KOPT-K1 (cell line): ENCODE data around the gene FBXO10.
"Not testable (repeated sequence)": the region's sequence is repeated elsewhere in the genome, so short reads cannot be mapped to it uniquely, and the experiment has no call there.

ENCODE experiments used
- H3K27ac ChIP-seq: fragments of 200-600 bp; sonication (generic); 2 replicates; pipeline ENCODE4 v1.5.1; 2016; ENCODE audit warnings: antibody characterized with exemption, mild to moderate bottlenecking, low read depth, low read length; ENCODE audit not compliant: poor library complexity, severe bottlenecking
- H3K36me3 ChIP-seq: fragments of 200-600 bp; sonication (generic); 2 replicates; pipeline ENCODE4 v1.5.1; 2017; ENCODE audit warnings: antibody characterized with exemption, mild to moderate bottlenecking, low read length, moderate library complexity; ENCODE audit not compliant: insufficient read depth
- H3K9me3 ChIP-seq: fragments of 200-600 bp; sonication (generic); 2 replicates; pipeline ENCODE4 v1.5.1; 2017; ENCODE audit warnings: antibody characterized with exemption, low read length, mild to moderate bottlenecking; ENCODE audit not compliant: insufficient read depth, poor library complexity, severe bottlenecking

Gene FBXO10

DNA sequence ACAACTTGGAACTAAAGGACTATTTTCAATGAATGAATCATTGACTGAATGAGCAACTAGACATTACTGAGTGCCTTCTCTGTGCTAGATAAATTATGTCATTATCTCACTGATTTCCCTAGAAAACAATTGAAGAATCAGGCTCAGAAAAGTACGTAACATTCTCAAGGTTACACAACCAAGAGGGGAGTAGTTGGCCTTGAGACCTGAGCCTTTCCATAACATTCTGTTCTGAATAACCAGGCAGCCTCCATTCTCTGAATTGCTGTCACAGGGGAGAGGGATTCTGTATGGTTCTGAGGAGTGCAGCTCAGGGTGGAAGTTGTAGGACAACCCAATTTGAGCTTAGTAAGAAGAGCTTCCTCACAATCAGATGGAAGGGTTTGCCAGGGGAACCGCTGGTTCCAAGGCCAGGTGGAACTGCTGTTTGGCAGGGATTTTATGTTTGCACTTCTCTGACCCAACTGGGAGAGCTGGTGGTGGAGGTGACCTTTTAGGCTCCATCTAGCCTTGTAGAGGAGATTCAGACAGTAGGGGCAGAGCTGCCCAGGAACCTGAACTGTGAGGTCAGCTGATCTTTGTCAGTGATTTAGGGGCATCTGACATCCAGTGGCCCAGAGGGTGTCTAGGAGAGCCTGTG lies 74.1 kb downstream of the FBXO10 start:
- H3K27ac ChIP-seq = no peak overlapping the region
- no peaks in the 10 kb centered on the region for H3K9me3 ChIP-seq
- H3K36me3 ChIP-seq = peaks cover 100% of the 10 kb centered on the region

DNA sequence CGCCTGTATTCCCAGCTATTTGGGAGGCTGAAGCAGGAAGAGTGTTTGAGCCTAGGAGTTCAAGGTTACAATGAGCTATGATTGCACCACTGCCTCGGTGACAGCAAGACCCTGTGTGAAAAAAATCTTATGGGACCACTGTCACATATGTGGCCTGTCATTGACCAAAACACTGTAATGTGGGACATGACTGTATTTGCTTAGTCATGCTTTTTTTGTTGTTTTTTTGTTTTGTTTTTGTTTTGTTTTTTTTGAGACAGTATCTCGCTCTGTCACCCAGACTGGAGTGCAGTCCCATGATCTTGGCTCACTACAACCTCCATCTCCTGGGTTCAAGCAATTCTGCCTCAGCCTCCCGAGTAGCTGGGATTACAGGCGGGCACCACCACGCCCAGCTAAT lies 76.9 kb downstream of the FBXO10 start:
- H3K27ac ChIP-seq = no peak overlapping the region
- no peaks in the 10 kb centered on the region for H3K9me3 ChIP-seq
- peaks cover 100% of the 10 kb centered on the region for H3K36me3 ChIP-seq

DNA sequence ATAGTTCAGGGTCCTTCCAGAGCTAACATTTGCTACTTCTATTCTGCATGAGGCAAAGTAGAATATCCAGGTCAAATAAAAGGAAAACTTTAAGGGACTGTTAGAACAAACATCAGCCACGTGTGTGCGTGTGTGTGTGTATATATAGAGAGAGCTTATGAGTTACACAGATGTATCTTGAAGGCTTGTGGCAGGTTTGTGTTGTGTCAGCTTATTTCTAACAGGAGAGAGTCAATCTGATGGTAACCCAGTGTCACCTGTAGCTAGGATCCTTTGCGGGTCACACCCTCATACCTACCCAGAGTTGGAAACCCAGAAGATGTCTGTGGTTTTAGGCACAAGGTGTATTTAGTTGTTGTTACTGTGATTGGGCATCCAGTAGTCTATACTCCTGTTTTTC lies 77.7 kb downstream of the FBXO10 start:
- Histone ChIP-seq H3K27ac (no peak overlapping the region), H3K9me3 (no peaks in the 10 kb centered on the region), H3K36me3 (peaks cover 100% of the 10 kb centered on the region)

DNA sequence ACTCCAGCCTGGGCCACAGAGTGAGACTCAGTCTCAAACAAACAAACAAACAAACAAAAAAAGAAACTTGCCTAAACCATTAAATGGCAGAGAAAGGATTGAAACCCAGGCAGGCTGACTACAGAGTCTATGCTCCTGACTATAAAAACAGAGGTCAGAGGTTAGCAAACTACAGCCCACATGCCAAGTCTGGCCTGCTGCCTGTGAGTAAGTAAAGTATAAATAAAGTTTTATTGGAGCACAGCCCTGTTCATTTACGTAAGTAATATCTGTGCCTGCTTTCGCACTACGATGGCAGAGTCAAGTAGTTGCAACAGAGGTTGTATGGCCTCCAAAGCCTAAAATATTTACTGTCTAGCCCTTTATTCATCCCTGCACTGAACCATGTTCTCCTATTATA lies 78.9 kb downstream of the FBXO10 start:
- Histone ChIP-seq H3K36me3 (peaks cover 100% of the 10 kb centered on the region), H3K9me3 (no peaks in the 10 kb centered on the region)

GRCh38 chr9:37496020-37496419 lies 80.2 kb downstream of the FBXO10 start:
- Histone ChIP-seq H3K27ac (no peak overlapping the region), H3K9me3 (no peaks in the 10 kb centered on the region), H3K36me3 (peaks cover 100% of the 10 kb centered on the region)

More for the DNA sequence above, 78.9 kb downstream of the FBXO10 start:
- no peak overlapping the region for H3K27ac ChIP-seq

DNA sequence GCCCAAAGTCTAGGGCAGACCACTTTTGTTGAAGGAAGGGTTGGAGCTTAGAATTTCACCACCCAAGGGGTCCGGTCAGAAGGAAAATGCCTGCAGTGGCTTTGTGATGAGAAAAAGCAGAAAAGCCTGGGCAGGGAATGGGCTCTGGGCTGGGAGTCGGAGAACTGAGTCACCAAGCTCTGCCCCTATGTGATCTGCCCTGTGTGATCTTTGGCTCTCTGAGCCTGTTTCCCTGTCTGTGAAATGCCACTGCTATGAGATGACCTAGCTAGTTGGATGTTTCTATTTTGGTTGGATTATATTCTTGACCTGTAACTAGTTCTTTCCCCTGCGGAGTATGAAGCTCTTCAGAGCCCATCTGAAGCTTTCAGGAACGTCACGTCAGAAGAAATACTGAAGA lies 80.6 kb downstream of the FBXO10 start:
- no peak overlapping the region for H3K27ac ChIP-seq
- H3K9me3 ChIP-seq = no peaks in the 10 kb centered on the region
- H3K36me3 ChIP-seq = peaks cover 100% of the 10 kb centered on the region

- Histone ChIP-seq H3K36me3 (peaks cover 97% of the 10 kb centered on the region), H3K27ac (no peak overlapping the region), H3K9me3 (no peaks in the 10 kb centered on the region)
Measured at GRCh38 chr9:37491939-37492338, 84.2 kb downstream of the FBXO10 start.

DNA sequence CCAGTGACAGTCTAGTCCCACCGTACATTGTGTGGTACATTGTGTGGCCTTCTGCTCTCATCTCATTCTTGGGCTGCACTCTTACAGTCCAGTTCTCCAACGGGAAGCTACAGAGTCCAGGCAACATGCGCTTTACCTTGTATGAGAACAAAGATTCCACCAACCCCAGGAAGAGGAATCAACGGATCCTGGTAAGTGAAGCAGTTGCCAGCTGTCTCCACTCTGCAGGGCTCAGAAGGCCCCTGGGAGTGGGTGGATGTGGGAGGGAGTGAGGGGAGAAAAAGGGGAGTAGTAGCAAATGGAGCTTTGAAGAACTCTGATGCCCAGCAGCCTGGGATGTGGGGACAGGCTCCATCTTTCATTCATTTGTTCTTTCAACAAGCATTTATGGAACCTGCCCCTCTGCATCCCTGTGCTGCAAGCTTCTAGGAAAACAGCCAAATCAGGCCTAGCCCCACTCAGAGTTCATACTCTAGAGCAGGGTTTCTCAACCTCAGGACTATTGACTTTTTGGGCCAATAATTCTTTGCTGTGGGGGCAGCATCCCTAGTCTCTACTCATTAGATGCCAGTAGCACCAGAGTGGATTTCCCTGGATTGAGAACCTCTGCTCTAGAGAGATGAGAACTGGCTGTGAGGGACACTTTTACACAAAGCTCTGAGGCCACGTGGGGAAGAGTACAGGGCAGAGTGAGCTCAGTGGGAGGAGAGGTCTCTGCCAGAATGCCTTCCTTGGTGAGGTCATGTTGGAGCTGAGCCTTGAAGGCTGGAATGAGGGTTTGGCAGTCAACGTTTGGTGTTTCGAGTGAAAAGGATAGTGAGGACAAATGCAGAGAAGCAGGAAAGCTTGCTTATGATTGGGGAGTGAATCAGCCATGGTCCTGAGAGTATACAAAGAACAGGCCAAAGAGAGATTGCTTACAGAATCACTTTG lies 89.3 kb downstream of the FBXO10 start:
- Histone ChIP-seq H3K27ac (peak overlapping the region; percentile 77), H3K9me3 (no peaks in the 10 kb centered on the region), H3K36me3 (peaks cover 46% of the 10 kb centered on the region)

- Histone ChIP-seq H3K27ac (peak overlapping the region; percentile 77), H3K9me3 (no peaks in the 10 kb centered on the region), H3K36me3 (peaks cover 40% of the 10 kb centered on the region)
Measured at GRCh38 chr9:37486256-37486615, 89.9 kb downstream of the FBXO10 start.

DNA sequence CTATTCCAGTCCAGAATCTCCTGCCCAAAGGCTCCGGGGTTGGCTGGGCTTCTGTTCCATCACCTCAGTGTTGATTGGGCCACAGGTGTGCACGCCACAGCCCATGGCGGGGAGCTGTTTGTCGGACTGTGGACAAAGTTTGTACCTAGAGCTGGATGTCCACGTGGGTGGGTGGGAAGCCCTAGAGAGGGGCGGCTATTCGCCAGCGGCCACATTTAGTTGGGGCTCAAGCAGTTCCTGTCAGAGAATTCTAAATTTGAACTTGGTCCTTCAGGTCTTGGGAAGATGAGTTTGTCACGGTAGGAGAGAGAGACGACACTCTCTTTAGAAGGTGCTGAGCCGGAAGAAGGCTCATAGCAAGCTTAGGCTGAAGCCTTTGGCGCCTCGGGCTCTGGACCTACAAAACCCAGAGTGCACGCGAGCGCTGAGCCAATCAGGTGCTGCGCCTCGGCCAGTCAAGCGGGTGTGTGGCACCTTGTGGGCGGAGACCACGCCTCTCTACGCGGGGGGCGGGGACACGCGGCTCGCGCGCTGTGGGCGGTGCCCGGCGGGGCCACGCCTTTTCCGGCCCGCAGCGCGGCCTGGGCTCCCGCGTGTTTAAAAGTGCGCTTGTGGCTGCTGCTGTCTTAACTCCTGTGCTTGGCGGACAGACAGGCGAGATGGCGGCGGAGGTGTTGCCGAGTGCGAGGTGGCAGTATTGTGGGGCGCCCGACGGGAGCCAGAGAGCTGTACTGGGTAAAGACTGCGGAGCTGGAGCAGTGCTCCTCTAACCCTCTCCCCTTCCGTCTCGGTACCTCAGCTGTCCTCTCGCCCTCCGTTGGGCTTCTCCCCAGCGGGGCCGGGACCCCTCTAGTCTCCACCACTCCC lies 90.6 kb downstream of the FBXO10 start, which contains the start of gene POLR1E:
TSS of gene POLR1E (plus strand) at position 560 of the 867 bp plus-strand sequence. CDS start at position 660, 100 bp downstream.
- Histone ChIP-seq H3K9me3 (no peaks in the 10 kb centered on the region), H3K27ac (peak within 1 kb of the TSS; percentile 77), H3K36me3 (peaks cover 34% of the 10 kb centered on the region)

DNA sequence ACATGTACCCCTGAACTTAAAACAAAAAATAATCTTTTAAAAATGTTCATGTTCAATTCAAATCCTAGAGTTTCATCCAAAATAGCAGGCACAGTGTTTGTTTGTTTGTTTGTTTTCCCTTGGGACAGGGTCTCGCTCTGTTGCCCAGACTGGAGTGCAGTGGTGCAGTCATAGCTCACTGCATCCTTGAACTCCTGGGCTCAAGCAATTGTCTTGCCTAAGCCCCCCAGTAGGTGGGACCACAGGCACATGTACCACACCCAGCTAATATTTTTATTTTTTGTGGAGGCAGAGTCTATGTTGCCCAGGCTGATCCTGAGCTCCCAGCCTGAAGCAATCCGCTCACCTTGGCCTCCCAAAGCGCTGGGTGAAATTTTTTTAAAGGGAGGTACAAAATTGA lies 95.4 kb downstream of the FBXO10 start:
- H3K36me3 ChIP-seq = no peaks in the 10 kb centered on the region
- no peak overlapping the region for H3K27ac ChIP-seq
- H3K9me3 ChIP-seq = peaks cover 2% of the 10 kb centered on the region

- not testable (repeated sequence) for H3K27ac ChIP-seq, H3K36me3 ChIP-seq
- peaks cover 23% of the 10 kb centered on the region for H3K9me3 ChIP-seq
Measured at GRCh38 chr9:37477987-37478619, 98.1 kb downstream of the FBXO10 start.

DNA sequence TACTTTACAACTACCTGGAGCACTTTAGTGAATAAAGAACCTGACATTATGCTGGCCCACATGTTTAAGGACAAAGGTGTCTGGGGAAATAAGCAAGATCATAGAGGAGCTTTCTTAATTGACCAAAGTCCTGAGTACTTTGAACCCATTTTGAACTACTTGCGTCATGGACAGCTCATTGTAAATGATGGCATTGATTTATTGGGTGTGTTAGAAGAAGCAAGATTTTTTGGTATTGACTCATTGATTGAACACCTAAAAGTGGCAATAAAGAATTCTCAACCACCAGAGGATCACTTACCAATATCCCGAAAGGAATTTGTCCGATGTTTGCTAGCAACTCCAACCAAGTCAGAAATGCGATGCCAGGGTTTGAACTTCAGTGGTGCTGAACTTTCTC lies 98.7 kb downstream of the FBXO10 start:
- not testable (repeated sequence) for H3K27ac ChIP-seq, H3K36me3 ChIP-seq
- H3K9me3 ChIP-seq = peaks cover 23% of the 10 kb centered on the region

- no peaks in the 10 kb centered on the region for H3K36me3 ChIP-seq
- no peak overlapping the region for H3K27ac ChIP-seq
- peaks cover 23% of the 10 kb centered on the region for H3K9me3 ChIP-seq
Measured at GRCh38 chr9:37476930-37477329, 99.2 kb downstream of the FBXO10 start.
